ENCODE measurements around the gene RNF20.

- TF ChIP-seq POLR2A (IDR thresholded peaks at IDR 0.05; ENCODE audit: low read length) (no peak), GATA1 (IDR thresholded peaks at IDR 0.05; ENCODE audit: low read depth, low read length) (no peak)
Measured at GRCh38 chr9:101530076-101530711, 3.5 kb upstream of the RNF20 start.

All from erythroblast (primary cell).